ENCODE measurements around the gene ERICH6B. TPM values are rescaled to one million over a fixed set of nuclear protein-coding genes. Genes with fewer than 3 reads are reported as not detected.

The ERICH6B gene
- total RNA-seq, 2 experiments from 2014 or later: not detected

DNA sequence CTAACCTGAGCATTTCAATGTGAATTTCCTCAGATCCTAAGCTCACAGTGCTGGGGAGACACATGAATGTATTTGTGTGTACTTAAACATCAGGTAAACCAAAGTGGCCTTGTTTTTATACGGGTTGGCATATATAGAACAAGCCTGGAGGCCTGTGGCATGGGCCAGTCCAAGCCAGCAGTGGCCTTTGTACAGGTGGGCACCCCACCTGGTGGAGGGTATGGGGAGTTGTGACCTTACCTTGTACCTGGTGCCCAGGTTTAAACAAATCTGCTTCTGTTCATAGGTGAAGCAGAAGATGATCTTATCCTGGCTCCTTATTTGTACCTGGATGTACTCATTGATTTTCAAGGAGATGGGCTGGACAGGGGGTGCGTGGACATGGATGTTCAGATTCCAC is 71.0 kb downstream of the ERICH6B start:
- no peaks in the 10 kb centered on the region for H3K9me3 Mint-ChIP-seq
- TF ChIP-seq, protein P1, sequence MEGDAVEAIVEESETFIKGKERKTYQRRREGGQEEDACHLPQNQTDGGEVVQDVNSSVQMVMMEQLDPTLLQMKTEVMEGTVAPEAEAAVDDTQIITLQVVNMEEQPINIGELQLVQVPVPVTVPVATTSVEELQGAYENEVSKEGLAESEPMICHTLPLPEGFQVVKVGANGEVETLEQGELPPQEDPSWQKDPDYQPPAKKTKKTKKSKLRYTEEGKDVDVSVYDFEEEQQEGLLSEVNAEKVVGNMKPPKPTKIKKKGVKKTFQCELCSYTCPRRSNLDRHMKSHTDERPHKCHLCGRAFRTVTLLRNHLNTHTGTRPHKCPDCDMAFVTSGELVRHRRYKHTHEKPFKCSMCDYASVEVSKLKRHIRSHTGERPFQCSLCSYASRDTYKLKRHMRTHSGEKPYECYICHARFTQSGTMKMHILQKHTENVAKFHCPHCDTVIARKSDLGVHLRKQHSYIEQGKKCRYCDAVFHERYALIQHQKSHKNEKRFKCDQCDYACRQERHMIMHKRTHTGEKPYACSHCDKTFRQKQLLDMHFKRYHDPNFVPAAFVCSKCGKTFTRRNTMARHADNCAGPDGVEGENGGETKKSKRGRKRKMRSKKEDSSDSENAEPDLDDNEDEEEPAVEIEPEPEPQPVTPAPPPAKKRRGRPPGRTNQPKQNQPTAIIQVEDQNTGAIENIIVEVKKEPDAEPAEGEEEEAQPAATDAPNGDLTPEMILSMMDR (IDR thresholded peaks at IDR 0.05): no peak
- no peak overlapping the region for H3K4me3 Mint-ChIP-seq
- ATAC-seq (peak; percentile 42), DNase-seq (no peak)
- CTCF ChIA-PET: no interaction called here
- intact Hi-C loops (cut with micrococcal nuclease): no loop called here
- H3K36me3 Mint-ChIP-seq (ENCODE audit: low read depth): no peaks in the 10 kb centered on the region
- POLR2A ChIA-PET: no interaction called here
- H3K27ac Mint-ChIP-seq: no peak overlapping the region
- no peaks in the 10 kb centered on the region for H3K27me3 Mint-ChIP-seq
- no peaks in the 10 kb centered on the region for H3K4me1 Mint-ChIP-seq (ENCODE audit: low read depth)

DNA sequence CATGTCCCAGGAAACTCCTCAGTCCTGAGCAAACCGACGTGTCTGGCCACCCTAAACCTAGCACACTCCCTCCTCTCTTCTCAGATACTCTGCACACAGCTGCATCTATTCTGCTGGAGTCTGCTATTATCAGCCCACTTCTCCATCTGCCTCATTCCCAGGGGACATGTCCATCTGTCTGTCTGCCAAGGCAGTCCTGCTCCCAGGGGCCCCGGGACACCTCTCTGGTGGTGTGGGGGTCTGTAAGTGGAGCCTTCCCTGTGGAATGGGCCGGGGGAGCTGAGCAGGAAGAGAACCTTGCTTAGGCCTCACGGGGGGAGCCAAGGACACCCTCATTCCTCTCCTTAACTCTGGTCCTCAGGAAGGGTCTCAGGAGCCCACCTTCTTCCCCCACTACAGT is 72.7 kb downstream of the ERICH6B start:
- intact Hi-C loops (cut with micrococcal nuclease): no loop called here
- Mint-ChIP-seq H3K27ac (no peak overlapping the region), H3K9me3 (no peaks in the 10 kb centered on the region), H3K36me3 (ENCODE audit: low read depth) (no peaks in the 10 kb centered on the region), H3K27me3 (no peaks in the 10 kb centered on the region), H3K4me1 (ENCODE audit: low read depth) (no peaks in the 10 kb centered on the region), H3K4me3 (no peak overlapping the region)
- ChIA-PET POLR2A (no interaction called here), CTCF (no interaction called here)
- ATAC-seq: no peak
- TF ChIP-seq, protein P1 (IDR thresholded peaks at IDR 0.05): no peak
- no peak for DNase-seq

DNA sequence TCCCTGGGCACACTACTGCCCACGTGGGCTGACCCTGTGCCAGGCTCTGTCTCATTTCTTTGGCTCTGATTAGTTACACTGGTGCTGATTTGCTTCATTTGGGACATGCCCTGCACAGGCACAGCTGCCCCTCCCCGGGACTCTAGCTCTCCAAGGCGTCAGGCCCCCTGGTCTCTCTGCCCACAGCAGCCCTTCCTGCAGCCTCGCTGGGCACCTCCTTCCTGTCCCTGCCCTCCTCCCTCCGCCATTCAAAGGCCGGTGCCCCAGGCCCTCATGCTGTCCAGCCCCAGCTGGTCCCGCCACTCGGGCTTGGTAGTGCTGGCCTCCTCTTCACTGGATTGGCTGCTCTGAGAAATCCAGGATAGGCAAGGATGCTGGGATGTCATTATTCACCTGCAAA is 73.1 kb downstream of the ERICH6B start:
- no peak overlapping the region for H3K27ac Mint-ChIP-seq
- POLR2A ChIA-PET: no interaction called here
- H3K4me3 Mint-ChIP-seq: no peak overlapping the region
- intact Hi-C loops (cut with micrococcal nuclease): no loop called here
- ATAC-seq (no peak), DNase-seq (no peak)
- TF ChIP-seq, protein P1 (IDR thresholded peaks at IDR 0.05): no peak
- no peaks in the 10 kb centered on the region for H3K36me3 Mint-ChIP-seq (ENCODE audit: low read depth)
- H3K4me1 Mint-ChIP-seq (ENCODE audit: low read depth): no peaks in the 10 kb centered on the region
- no peaks in the 10 kb centered on the region for H3K27me3 Mint-ChIP-seq
- H3K9me3 Mint-ChIP-seq: no peaks in the 10 kb centered on the region
- CTCF ChIA-PET: no interaction called here

DNA sequence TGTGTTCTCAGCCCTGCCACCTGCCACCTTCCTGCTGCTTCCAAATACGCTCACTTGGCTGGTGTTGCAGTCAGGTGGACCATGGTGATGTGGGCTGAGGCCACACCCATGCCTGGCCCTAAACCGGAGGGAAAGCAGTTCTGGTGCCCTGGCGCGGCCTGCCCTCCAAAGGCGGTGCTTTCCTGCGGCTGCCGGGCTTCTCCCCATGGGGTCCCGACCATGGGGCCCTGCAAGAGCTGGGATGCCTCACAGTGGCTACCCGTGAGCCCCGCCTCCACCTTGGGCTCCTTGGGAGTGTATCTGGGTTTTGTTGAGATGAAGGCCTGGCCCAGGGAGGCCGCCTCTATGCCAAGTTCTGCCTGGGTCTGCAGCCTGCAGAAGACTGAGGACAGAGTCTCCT is 73.7 kb downstream of the ERICH6B start:
- ATAC-seq (no peak), DNase-seq (no peak)
- Mint-ChIP-seq H3K9me3 (no peaks in the 10 kb centered on the region), H3K27ac (no peak overlapping the region), H3K4me3 (no peak overlapping the region), H3K27me3 (no peaks in the 10 kb centered on the region), H3K36me3 (ENCODE audit: low read depth) (no peaks in the 10 kb centered on the region), H3K4me1 (ENCODE audit: low read depth) (peaks cover 5% of the 10 kb centered on the region)
- intact Hi-C loops (cut with micrococcal nuclease): no loop called here
- POLR2A ChIA-PET: no interaction called here
- TF ChIP-seq, protein P1 (IDR thresholded peaks at IDR 0.05): no peak
- CTCF ChIA-PET: no interaction called here

DNA sequence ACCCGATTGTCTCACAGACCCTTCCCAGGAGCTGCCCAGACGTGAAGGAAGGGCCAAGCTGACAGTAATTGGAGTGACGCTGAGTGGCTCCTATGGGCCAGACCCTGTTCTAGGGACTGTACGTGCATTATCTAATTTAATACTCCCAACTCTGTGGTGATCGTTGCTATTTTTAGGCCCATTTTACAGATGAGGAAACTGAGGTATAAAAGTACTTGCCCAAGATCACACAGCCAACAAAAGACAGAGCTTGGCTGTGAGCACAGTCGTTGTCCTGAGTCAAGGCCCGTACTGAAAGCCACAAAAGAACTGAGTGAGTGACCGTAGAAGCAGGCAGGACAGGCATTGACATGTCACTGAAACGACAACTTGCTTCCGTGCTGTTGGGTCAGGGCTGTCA is 74.7 kb downstream of the ERICH6B start:
- DNase-seq (no peak), ATAC-seq (no peak)
- no peaks in the 10 kb centered on the region for H3K36me3 Mint-ChIP-seq (ENCODE audit: low read depth)
- TF ChIP-seq, protein P1 (IDR thresholded peaks at IDR 0.05): no peak
- no peak overlapping the region for H3K27ac Mint-ChIP-seq
- intact Hi-C loops (cut with micrococcal nuclease): no loop called here
- no peak overlapping the region for H3K4me3 Mint-ChIP-seq
- peaks cover 5% of the 10 kb centered on the region for H3K4me1 Mint-ChIP-seq (ENCODE audit: low read depth)
- H3K27me3 Mint-ChIP-seq: no peaks in the 10 kb centered on the region
- no peaks in the 10 kb centered on the region for H3K9me3 Mint-ChIP-seq
- POLR2A ChIA-PET: no interaction called here
- CTCF ChIA-PET: no interaction called here
